GM18870 (cell line): Measurements from ENCODE around the gene UBAP1.
"Not testable (repeated sequence)": the region's sequence is repeated elsewhere in the genome, so short reads cannot be mapped to it uniquely, and the experiment has no call there.

Experiments used
- ATAC-seq: cut with Tn5 transposase; IDR thresholded peaks from one replicate; pipeline ENCODE4 v1.9.1; 2021; ENCODE audit warnings: moderate library complexity; ENCODE audit not compliant: unreplicated experiment

The UBAP1 gene

DNA sequence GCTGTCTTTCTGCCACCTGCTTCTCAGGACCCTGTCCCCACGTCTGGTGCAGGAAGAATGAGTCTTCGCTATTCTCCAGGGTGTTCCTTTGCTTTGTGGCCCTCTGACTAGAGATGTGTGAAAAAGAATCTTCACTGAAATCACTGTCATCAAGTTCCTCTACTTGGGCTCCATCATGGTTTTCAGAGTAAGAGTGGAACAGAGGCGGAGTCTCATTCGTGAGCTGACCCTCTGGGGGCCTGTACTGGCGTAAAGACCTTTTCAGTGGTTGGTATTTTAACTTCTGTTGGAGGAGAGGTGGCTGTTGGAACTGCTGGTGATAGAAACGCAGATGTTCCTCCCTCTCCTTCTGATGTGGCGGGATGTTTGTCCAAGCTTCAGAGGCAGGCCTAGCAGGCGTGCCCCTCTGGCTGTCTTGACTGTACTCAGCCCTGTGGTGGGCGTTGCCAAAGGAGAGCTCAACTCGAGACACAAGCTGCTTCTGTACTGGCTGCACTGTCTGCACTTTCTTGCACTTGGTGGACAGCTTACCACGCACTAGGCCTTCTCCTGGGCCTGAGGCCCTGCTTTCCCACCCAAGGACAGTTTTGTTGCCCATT, 78.2 kb downstream of the UBAP1 start:
- no peak for ATAC-seq

GRCh38 chr9:34259315-34259714, 80.5 kb downstream of the UBAP1 start:
- no peak for ATAC-seq

DNA sequence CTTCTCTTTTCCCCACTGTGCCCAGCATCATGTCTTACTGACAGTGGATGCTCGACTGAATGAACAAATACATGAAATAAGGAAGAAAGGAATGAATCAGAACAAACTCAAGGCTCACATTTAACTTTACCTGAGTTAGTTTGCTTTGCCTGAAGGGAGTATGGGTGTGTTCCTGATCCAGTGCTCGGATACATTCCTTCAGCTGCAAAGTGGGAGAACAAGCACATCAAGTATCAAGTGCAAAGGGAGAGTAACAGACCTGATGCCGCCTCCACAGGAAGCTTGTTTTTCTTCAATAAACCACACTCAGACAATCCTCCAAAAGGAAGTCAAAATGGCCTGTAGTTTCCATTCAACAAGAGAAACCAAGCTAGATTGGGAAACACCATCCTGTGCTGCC, 84.1 kb downstream of the UBAP1 start:
- ATAC-seq = no peak

GRCh38 chr9:34267660-34268059, 88.8 kb downstream of the UBAP1 start:
- no peak for ATAC-seq

GRCh38 chr9:34271265-34272006, 92.6 kb downstream of the UBAP1 start:
- ATAC-seq = no peak

DNA sequence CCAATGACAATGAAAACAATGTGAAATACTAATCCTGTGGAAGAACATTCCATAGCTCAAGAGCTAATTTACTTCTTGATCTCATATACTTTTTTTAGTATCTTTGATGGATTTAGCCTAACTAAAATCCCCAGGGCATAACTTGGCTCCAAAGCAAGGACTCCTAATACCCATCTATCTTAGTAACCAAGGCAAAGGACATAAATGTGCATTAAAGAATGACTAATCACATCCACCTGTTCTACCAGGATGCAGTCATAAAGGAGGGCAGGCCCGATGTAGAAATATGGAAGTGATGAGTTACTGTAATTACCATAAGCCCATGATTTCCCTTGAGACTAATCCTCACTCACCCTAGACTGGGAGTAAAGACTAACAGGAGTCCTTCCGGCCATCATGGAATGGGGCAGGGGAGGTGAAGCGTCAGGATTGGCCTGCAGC, 93.3 kb downstream of the UBAP1 start:
- no peak for ATAC-seq

DNA sequence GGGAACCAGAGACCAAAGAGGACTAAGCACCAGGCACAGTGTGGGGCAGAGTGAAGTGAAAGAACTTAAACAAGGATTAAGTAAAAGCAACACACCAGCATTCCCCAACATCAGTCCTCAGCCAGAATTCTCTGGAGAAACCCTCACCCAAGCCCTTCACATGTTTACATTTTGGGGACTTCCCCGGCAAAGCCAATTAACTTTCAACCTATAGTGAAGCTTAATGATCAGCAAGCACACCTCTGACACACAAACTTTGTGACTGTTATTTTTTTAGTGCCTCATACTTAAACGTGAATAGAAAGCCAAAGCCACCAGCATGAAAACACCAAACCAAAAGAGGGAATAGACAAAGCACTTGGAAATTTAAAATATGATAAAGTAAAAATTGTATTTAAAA, 94.7 kb downstream of the UBAP1 start:
- ATAC-seq = not testable (repeated sequence)

GRCh38 chr9:34275811-34276210, 97.0 kb downstream of the UBAP1 start:
- ATAC-seq = no peak

GRCh38 chr9:34276772-34277171, 97.9 kb downstream of the UBAP1 start:
- ATAC-seq = no peak

GRCh38 chr9:34279411-34279810, 100.6 kb downstream of the UBAP1 start:
- ATAC-seq = no peak

DNA sequence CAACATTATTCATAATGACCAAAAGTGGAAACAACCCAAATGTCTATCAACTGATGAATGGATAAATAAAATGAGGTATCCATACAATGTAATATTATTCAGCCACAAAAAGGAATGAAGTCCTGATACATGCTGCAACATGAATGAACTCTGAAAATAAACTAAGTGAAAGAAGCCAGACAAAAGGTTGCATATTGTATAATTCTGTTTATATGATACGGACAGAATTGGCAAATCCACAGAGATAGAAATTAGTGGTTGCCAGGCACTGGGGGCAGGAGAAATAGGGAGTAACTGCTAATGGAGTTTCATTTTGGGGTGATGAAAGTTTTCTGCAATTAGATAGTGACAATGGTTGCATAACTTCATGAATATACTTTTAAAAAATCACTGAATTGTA, 103.3 kb downstream of the UBAP1 start:
- no peak for ATAC-seq

GRCh38 chr9:34289159-34289558, 110.3 kb downstream of the UBAP1 start:
- no peak for ATAC-seq

DNA sequence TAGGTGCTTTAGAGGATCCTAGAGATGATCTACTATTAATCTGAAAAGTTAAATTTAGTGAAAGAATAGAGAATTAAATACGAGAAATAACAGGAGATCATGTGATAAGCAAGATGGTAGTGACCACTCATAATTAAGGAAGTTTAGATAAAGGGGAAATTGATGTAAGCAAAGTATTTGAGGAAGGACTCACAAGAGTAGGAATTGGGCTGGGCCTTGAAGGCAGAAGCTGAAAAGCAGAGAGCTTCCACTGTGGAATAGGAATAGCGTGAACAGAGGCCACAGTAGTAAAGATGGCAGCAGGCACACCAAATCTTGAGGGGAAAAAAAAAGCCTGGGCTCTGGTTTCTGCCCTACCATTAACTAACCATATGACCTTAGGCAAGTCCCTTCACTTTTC, 112.2 kb downstream of the UBAP1 start:
- ATAC-seq = no peak

DNA sequence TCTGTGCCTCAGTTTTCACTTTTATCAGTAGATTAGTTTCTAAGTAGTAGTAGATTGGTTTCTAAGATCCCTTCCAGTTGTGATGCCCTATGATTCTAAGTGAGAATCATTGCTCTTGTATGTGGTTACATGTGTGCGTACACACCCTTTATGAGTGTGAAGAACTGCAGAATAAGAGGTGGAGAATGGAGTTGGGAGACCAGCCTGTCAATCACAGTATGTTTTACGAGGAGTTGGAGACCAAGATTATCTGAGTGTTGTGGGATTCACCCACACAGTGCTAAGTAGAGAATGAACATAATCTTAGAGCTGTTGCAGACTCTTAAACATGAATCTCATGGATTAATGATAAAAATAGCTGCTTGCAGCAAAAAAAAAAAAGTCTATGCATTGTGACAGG, 112.6 kb downstream of the UBAP1 start:
- ATAC-seq = no peak

- no peak for ATAC-seq
Observed at GRCh38 chr9:34292552-34292951, 113.7 kb downstream of the UBAP1 start.

DNA sequence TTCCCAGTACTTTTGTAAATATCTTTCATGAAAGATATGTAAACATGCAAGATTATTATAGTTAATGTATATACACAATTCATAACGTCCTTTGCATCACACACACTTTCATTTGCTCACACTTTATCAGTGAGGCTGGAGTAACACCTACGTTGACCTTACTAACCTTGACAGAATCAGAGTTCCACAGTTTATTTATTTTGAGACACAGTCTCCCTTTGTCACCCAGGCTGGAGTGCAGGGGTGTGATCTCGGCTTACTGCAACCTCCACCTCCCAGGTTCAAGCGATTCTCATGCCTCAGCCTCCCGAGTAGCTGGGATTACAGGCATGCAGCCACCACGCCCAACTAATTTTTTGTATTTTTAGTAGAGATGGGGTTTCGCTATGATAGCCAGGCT, 122.2 kb downstream of the UBAP1 start:
- not testable (repeated sequence) for ATAC-seq
